Right lobe of liver (tissue), 4 donors: ENCODE results near the gene RTN4.

Experiments
- CTCF ChIP-seq, 4 donors: fragments of 200-600 bp in 3 of 4; fragments of 450-650 bp in 1 of 4; IDR thresholded peaks; one replicate each; pipeline versions ENCODE4 v1.5.1 to v1.8.0; 2016 to 2022; ENCODE audit warnings: antibody characterized with exemption in 4 of 4, mild to moderate bottlenecking in 2 of 4
- POLR2A ChIP-seq: fragments of 450-650 bp; IDR thresholded peaks from one replicate; pipeline ENCODE4 v1.6.1; 2017; ENCODE audit warnings: antibody characterized with exemption, mild to moderate bottlenecking
- donor health status: DM: no; HTN: no; CAD: no.
- donor health status: DM: no; HTN: no; CAD: no.
- donor health status: DM: no; HTN: yes; CAD: no.

- TF ChIP-seq CTCF (IDR thresholded peaks at IDR 0.05) (no peak), POLR2A (no peak)
Observed at GRCh38 chr2:55018619-55019018, 31.6 kb downstream of the RTN4 start.
